Stimulated activated CD8-positive, alpha-beta memory T cell treated with anti-CD3 and anti-CD28 coated beads, Interleukin-4, amount 100 ng/mL, for 1 hour (primary cell): Measurements from ENCODE around the gene RTN4R.

Experiments
- DNase-seq, 2 donors: peaks; one replicate each; pipeline ENCODE4 v3.0.0-alpha.2; 2020; ENCODE audit warnings: low read depth in 2 of 2, low spot score in 1 of 2

Gene RTN4R

GRCh38 chr22:20231514-20232236 is 36.4 kb downstream of the RTN4R start:
- DNase-seq = no peak

- no peak for DNase-seq
Observed at GRCh38 chr22:20230777-20231420, 37.2 kb downstream of the RTN4R start.

GRCh38 chr22:20229916-20230775 is 38.0 kb downstream of the RTN4R start:
- DNase-seq = no peak

- no peak for DNase-seq
Observed at GRCh38 chr22:20228939-20229272, 39.2 kb downstream of the RTN4R start.

GRCh38 chr22:20228055-20228938 is 39.8 kb downstream of the RTN4R start:
- no peak for DNase-seq

GRCh38 chr22:20227363-20227762 is 40.8 kb downstream of the RTN4R start:
- DNase-seq = no peak

GRCh38 chr22:20226760-20227350 is 41.3 kb downstream of the RTN4R start:
- DNase-seq = no peak

- DNase-seq = no peak
Observed at GRCh38 chr22:20226077-20226716, 41.9 kb downstream of the RTN4R start.

GRCh38 chr22:20225693-20225966 is 42.5 kb downstream of the RTN4R start:
- no peak for DNase-seq

- no peak for DNase-seq
Observed at GRCh38 chr22:20224917-20225692, 43.0 kb downstream of the RTN4R start.

- DNase-seq = no peak
Observed at GRCh38 chr22:20224256-20224626, 43.9 kb downstream of the RTN4R start.

- DNase-seq = no peak
Observed at GRCh38 chr22:20223421-20224255, 44.5 kb downstream of the RTN4R start.

GRCh38 chr22:20222764-20223420 is 45.2 kb downstream of the RTN4R start:
- DNase-seq = no peak

GRCh38 chr22:20221421-20222340 is 46.4 kb downstream of the RTN4R start:
- no peak for DNase-seq

GRCh38 chr22:20220629-20221026 is 47.5 kb downstream of the RTN4R start:
- no peak for DNase-seq

- no peak for DNase-seq
Observed at GRCh38 chr22:20219667-20220628, 48.2 kb downstream of the RTN4R start.
